A673 (cell line): ENCODE data around the gene ARPIN.

ENCODE experiments used
- EZH2 ChIP-seq: fragments of 200-600 bp; sonication (generic); IDR thresholded peaks from 2 replicates; pipeline ENCODE4 v1.6.1; 2017; ENCODE audit warnings: borderline replicate concordance, low read depth, mild to moderate bottlenecking, mixed read lengths, antibody characterized with exemption, low read length; ENCODE audit not compliant: poor library complexity, severe bottlenecking
- TF ChIP-seq, protein P1 (sequence below): fragments of 300-800, 200-600 bp; sonication (generic); conservative IDR thresholded peaks from 2 replicates; pipeline ENCODE4 v1.5.1; 2017; ENCODE audit warnings: low read depth, mild to moderate bottlenecking, antibody characterized with exemption, low read length, moderate library complexity, mixed read lengths

DNA sequence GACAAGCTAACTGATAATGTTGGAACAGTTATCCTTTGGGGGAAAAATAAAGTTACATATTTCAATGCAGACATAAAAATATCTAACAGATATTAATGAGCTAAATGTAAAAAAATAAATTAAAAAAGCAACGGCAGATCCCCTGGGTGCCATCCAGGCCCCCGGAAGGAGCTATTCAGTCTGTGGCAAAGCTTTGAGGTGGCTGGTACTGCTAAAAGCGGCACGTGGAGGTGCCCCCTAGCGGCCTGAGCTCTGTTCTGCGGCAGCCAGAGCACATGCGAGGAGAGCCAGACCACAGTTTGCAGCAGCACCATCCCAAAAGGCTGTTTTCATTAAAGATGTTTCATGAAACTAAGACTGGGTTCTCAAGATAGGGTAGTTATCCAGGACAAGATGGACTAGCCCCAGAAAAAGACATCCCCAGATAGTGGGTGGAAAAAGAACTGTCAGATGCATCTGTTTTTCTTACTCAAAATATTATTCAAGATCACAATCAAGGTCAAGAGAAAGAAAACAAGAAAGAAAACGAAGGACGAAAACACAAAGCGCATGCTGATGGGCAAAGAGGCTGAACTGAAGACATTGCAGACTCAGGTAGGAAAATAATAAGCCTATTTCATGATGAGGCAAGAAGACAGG is 37.7 kb downstream of the ARPIN start:
- TF ChIP-seq, protein P1, sequence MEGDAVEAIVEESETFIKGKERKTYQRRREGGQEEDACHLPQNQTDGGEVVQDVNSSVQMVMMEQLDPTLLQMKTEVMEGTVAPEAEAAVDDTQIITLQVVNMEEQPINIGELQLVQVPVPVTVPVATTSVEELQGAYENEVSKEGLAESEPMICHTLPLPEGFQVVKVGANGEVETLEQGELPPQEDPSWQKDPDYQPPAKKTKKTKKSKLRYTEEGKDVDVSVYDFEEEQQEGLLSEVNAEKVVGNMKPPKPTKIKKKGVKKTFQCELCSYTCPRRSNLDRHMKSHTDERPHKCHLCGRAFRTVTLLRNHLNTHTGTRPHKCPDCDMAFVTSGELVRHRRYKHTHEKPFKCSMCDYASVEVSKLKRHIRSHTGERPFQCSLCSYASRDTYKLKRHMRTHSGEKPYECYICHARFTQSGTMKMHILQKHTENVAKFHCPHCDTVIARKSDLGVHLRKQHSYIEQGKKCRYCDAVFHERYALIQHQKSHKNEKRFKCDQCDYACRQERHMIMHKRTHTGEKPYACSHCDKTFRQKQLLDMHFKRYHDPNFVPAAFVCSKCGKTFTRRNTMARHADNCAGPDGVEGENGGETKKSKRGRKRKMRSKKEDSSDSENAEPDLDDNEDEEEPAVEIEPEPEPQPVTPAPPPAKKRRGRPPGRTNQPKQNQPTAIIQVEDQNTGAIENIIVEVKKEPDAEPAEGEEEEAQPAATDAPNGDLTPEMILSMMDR = peak; percentile 98
- TF ChIP-seq EZH2 = no peak
